Fibroblast of the conjunctiva (primary cell): Measurements from ENCODE around the gene WDR38.
A peak's percentile ranks its signal among the peaks of the same experiment; 100 is the strongest.

Experiments
- DNase-seq: peaks from one replicate; pipeline ENCODE4 v3.0.0-alpha.2; 2010; ENCODE audit warnings: low read depth

The WDR38 gene

GRCh38 chr9:124852829-124853531 is at the start of gene WDR38:
WDR38 (plus strand) TSS chr9:124853460; CDS start chr9:124853532, 72 bp downstream.
- peak; percentile 52 for DNase-seq

DNA sequence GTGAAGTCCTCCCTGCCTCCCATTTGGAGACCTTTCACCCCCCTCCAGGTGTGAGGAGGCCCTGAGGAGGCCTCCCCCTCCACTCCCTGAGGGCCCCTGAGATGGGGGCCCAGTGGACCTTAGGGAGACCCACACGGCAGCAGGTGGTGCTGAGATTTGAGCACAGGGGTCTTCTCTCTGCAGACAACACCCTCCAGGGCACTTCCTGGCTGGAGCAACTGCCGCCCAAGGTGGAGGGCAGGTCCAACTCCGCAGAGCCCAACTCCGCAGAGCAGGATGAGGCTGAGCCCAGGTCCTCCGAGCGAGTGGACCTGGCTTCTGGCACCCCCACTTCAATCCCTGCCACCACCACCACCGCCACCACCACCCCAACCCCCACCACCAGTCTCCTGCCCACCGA is 49.3 kb upstream of the WDR38 start:
- DNase-seq: no peak

- no peak for DNase-seq
These were observed 48.1 kb upstream of the WDR38 start for GRCh38 chr9:124805186-124805585.

DNA sequence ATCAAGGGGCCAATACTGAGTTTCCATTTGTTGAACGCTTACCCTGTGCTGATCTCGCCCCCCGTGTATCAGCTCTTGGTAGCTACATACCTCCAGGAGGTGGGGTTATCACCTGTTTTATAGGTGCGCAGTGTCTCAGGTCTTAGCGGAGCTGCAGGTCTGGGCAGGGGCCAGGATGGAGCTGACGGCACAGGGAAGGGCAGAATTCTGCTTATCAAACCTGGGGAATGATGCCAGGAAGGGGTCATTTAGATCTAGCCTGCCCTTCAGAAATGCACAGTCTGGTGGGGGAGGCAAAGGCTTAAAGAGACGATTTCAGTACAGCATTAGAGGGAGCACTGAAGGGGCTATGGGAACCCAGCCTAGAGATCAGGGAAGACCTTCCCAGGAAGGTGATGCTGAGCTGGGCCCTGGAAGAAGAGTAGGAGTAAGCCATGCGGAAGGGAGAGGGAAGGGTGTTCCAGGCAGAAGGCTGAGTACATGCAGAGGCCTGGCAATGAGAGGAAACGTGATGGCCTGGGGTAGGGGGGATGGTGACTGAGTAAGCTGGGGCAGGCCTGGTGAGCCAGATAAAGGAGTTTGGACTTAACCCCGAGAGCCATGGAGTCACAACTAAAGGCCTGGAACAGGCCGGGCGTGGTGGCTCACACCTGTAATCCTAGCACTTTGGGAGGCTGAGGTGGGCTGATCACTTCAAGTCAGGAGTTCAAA is 44.9 kb upstream of the WDR38 start:
- no peak for DNase-seq

GRCh38 chr9:124809211-124809610 is 44.0 kb upstream of the WDR38 start:
- no peak for DNase-seq

DNA sequence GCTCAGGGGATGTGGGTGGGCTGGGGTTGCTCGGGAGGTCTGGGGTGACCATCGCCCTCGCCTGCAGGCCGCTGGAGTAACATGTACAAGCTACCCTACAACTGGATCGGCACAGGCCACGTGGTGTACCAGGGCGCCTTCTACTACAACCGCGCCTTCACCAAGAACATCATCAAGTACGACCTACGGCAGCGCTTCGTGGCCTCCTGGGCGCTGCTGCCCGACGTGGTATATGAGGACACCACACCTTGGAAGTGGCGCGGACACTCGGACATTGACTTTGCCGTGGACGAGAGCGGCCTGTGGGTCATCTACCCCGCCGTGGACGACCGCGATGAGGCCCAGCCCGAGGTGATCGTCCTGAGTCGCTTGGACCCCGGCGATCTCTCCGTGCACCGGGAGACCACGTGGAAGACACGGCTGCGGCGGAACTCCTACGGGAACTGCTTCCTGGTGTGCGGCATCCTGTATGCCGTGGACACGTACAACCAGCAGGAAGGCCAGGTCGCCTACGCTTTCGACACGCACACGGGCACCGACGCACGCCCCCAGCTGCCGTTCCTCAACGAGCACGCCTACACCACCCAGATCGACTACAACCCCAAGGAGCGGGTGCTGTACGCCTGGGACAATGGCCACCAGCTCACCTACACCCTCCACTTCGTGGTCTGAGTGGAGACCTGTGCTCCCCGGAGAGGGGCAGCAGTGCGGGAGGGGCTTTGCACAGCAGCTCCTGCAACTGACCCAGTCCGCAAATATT is 43.3 kb upstream of the WDR38 start:
- no peak for DNase-seq

DNA sequence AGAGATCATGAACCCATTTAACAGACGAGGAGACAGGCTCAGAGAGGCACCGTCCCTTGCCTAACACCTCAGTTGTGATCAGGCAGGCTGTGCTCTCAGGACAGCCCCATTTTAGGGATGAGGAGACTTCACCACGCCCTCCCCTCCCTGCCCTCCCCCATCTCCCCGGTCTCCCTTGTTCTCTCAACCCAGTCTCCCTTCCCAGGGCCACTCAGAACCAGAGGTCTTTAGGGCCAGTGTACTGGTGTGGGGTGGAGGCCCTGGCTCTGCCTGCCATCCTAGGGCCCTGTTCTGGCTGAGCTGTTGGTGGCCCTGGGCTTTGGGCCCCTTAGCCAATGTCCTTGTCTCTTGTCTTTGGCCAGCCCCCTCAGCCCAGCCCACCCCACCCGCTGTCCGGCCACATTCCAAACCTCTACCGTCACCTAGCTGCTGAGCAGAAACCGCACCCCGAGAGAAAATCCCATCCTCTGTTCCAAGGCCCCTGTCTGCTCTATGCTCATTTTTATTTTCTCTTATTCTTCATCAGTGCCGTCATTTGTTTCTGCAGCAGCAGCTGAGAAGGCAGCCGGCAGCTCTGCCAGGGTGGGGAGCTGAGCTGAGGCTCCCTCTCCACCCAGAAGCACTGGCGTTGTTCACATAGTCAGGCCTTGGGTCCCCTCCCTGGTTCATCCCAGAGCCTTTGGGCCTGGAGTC is 42.5 kb upstream of the WDR38 start:
- peak; percentile 63 for DNase-seq

DNA sequence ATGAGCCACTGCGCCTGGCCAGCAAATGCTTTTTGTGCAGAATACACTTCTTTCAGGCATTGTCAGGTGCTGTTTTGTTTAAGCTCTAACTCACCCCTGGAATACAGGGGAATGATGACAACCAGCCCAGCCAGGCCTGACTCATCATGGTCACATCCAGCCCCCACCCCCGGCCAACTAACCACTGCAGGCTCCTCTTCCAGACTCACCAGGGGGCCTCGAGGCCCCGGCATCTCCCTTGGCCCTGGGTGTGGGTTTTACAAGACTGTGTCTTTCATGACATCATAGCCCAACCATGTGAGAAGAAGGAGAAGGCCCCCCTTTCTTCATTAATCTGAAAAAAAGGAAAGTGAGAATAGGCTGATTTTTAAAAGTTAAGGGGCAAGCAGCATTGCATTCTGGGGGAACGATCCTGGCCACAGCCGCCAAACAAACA is 40.8 kb upstream of the WDR38 start:
- peak; percentile 93 for DNase-seq

GRCh38 chr9:124813041-124813440 is 40.2 kb upstream of the WDR38 start:
- DNase-seq: no peak

- DNase-seq: no peak
These were observed 39.6 kb upstream of the WDR38 start for GRCh38 chr9:124813501-124814163.

DNA sequence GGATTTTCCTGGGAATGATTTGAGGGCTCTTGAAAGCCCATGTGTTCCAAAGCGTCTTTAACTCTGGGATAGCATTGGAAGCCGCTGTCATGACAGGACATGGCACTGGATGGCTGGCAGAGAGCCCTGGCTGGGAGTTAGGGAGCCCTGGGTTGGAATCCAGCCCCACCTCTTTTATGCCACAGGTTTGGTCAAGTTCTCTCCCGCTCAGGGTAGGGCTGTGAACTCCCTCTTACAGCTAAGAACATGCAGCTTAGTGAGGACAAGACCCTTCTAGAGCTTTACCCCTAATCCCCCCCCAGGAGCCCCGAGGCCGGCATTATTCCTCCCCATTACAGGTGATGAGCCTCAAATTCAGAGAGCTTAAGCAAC is 39.1 kb upstream of the WDR38 start:
- no peak for DNase-seq

- DNase-seq: no peak
These were observed 37.7 kb upstream of the WDR38 start for GRCh38 chr9:124815601-124816000.

- no peak for DNase-seq
These were observed 34.6 kb upstream of the WDR38 start for GRCh38 chr9:124818431-124819281.

GRCh38 chr9:124820698-124821623 is 32.3 kb upstream of the WDR38 start:
- no peak for DNase-seq

DNA sequence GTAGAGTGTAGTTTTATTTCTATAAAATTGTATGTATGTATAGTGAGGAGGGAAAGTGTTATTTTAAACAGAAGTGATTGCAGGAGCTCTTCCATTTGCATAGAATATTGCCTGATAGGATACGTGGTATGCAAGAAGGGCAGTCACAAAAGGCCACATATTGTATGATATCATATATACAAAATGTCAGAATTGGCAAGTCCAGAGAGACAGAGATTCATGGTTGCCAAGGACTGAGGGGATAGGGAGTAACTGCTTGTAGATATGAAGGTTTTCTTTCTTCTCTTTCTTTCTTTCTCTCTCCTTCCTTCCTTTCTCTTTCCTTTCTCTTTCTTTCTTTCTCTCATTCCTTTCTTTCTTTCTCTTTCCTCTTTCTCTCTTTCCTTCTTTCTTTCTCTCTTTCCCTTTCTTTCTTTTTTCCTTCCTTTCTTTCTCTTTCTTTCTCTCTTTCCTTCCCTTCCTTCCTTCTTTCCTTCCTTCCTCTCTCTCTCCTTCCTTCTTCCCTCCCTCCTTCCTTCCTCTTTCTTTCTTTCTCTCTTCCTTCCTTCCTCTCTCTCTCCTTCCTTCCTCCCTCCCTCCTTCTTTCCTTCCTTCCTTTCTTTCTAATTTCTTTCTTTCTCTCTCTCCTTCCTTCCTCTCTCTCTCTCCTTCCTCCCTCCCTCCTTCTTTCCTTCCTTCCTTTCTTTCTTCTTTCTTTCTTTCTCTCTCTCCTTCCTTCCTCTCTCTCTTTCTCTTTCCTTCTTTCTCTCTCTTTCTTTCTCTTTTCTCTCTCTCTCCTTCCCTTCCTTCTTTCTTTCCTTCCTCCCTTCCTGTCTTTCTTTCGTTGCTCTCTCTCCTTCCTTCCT is 24.5 kb upstream of the WDR38 start:
- DNase-seq: no peak

DNA sequence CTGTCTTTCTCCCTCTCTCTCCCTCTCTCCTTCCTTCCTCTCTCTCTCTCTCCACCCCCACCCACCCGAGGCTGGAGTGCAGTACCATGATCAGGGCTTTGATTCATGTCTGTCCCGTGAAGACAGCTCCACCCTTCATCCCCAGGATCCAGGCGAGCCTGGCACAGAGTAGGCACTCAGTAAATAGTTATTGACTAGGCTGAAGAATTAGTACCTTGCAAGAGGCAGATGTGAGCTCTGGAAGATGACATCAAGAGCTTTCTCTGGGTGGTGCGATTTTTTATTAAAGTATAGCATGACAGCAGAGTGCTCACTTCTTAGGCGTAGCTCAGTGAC is 24.0 kb upstream of the WDR38 start:
- DNase-seq: no peak

GRCh38 chr9:124830593-124830992 is 22.7 kb upstream of the WDR38 start:
- no peak for DNase-seq

DNA sequence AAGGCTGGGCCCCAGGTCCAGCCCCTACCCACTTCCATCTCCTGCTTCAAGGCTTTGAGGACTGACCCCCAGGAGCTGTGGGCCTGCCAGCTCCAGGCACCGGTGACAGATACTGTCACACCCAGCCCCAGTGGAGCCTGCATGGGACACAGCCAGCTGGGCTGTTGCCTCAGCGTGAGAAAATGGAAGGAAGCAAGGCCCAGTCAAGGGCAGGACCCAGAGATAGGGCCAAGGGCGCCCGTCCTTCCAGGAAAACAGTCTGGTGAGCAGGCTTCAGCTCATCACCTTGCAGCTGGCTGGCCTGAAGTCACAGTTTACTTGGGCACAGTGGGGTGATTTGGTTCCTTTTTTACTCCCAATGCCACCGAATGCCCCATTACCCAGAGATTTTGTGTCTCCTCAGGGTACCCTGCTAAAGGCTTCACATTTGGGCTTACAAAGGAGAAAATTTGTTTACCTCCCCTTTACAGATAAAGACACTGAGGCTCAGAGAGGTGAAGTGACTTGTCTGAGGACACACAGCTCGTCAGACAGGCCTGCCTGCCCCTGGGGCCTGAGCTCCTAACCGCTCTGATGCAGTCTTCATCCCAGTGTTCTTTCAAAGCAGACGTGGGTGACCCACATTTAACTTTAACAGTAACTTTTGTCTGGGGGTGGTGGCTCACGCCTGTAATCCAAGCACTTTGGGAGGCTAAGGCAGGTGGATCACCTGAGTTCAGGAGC is 21.5 kb upstream of the WDR38 start:
- no peak for DNase-seq
